Measurements from ENCODE around the gene LGALS1.

GRCh38 chr22:37665487-37665886 lies 9.9 kb upstream of the LGALS1 start:
- TF ChIP-seq, protein P1, sequence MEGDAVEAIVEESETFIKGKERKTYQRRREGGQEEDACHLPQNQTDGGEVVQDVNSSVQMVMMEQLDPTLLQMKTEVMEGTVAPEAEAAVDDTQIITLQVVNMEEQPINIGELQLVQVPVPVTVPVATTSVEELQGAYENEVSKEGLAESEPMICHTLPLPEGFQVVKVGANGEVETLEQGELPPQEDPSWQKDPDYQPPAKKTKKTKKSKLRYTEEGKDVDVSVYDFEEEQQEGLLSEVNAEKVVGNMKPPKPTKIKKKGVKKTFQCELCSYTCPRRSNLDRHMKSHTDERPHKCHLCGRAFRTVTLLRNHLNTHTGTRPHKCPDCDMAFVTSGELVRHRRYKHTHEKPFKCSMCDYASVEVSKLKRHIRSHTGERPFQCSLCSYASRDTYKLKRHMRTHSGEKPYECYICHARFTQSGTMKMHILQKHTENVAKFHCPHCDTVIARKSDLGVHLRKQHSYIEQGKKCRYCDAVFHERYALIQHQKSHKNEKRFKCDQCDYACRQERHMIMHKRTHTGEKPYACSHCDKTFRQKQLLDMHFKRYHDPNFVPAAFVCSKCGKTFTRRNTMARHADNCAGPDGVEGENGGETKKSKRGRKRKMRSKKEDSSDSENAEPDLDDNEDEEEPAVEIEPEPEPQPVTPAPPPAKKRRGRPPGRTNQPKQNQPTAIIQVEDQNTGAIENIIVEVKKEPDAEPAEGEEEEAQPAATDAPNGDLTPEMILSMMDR (IDR thresholded peaks at IDR 0.05): no peak
- no peak for TF ChIP-seq POLR2A (IDR thresholded peaks at IDR 0.05)

Measured in right lobe of liver (tissue), 4 donors.